Suprapubic skin (tissue), 3 donors: ENCODE measurements around the gene KCNJ9.

Source experiments
- CTCF ChIP-seq, 2 donors: fragments of 200-600 bp in 1 of 2; fragments of 450-650 bp in 1 of 2; sonication (generic) in 1 of 2; IDR thresholded peaks; one replicate each; pipeline ENCODE4 v1.5.1; 2016 to 2019; ENCODE audit warnings: antibody characterized with exemption in 2 of 2, mild to moderate bottlenecking in 1 of 2, moderate library complexity in 1 of 2
- POLR2A ChIP-seq, 2 donors: fragments of 450-650 bp; IDR thresholded peaks; one replicate each; pipeline ENCODE4 v1.6.1; 2017; ENCODE audit warnings: antibody characterized with exemption in 2 of 2, mild to moderate bottlenecking in 2 of 2, moderate library complexity in 2 of 2

- TF ChIP-seq POLR2A (IDR thresholded peaks at IDR 0.05) (no peak), CTCF (IDR thresholded peaks at IDR 0.05) (no peak)
These were observed 9.4 kb downstream of the KCNJ9 start for GRCh38 chr1:160090760-160091159.
